Stimulated activated CD8-positive, alpha-beta memory T cell treated with anti-CD3 and anti-CD28 coated beads, Interleukin-15, amount 100 ng/mL, for 1 hour (primary cell): ENCODE data around the gene TAS2R40.
"Not testable (repeated sequence)": the region's sequence is repeated elsewhere in the genome, so short reads cannot be mapped to it uniquely, and the experiment has no call there.

Experiments
- DNase-seq: peaks from one replicate; pipeline ENCODE4 v3.0.0-alpha.2; 2020; ENCODE audit warnings: low read depth

TAS2R40 gene

GRCh38 chr7:143250822-143251221, 29.0 kb downstream of the TAS2R40 start:
- DNase-seq, result no peak

DNA sequence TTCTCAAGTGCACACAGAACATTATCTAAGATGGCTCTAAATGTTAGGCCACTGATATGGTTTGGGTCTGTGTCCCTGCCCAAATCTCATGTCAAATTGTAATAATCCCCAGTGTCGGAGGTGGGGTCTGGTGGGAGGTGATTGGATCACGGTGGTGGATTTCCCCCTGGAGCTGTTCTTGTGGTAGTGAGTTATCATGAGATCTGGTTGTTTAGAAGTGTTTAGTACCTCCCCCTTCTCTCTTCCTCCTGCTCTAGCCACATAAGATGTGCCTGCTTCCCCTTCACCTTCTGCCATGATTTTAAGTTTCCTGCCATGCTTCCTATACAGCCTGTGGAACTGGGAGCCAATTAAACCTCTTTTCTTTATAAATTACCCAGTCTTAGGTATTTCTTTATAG, 30.2 kb downstream of the TAS2R40 start:
- no peak for DNase-seq

GRCh38 chr7:143255564-143255963, 33.7 kb downstream of the TAS2R40 start:
- no peak for DNase-seq

GRCh38 chr7:143256325-143256724, 34.5 kb downstream of the TAS2R40 start:
- DNase-seq, result no peak

- no peak for DNase-seq
These were observed 35.1 kb downstream of the TAS2R40 start for GRCh38 chr7:143256932-143257331.

DNA sequence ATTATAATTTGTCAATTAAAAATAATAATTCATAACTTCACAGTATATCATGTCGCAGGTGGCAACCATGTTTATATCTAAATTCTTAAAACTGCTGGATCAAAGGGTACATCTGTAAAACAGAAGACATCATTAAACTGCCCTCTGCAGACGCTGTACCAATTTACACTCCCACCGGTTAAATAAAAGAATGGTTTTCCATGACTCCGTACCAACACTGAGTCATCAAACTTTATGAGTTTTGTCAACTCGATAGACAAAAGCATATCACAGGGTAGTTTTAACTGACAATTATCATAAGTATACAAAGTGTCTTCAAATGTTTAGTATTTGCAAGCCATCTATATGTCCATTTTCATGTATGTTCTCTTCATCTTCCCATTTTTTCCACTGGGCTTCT, 35.7 kb downstream of the TAS2R40 start:
- no peak for DNase-seq

DNA sequence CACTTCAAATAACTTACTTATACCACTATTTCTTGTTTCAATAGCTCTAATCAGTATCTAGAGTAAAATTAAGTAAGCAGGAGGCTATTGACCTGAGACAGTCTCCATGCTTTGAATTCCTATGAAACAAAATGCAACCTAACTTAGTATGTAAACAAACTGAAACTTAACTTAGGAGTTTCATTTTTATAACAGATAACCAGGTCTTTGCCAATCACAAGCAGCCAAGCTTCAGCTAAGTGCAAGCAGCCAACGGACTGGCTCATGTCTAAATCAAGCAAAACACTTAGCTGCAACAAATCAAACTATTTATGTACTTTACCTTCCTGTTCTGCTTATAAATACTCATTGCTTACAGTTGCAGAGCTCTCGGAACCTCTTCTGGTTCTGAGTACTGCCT, 37.0 kb downstream of the TAS2R40 start:
- no peak for DNase-seq

DNA sequence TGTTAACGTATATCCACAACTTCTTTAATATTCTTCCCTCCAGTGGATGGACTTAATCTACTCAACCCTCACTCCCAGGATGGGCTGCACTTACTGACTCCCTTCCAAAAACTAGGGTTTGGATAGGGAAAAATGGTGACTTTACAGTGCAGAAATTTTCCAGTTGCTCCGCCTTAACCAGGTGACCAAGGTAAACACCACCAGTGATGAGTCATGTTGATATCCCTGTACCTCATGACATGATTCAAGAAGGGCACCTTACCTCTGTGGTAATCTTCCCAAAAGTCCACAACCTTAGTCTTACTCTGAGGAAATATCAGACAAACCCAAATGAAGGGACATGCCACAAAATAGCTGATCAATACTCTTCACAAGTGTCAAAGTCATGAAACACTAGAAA, 37.9 kb downstream of the TAS2R40 start:
- DNase-seq, result no peak

DNA sequence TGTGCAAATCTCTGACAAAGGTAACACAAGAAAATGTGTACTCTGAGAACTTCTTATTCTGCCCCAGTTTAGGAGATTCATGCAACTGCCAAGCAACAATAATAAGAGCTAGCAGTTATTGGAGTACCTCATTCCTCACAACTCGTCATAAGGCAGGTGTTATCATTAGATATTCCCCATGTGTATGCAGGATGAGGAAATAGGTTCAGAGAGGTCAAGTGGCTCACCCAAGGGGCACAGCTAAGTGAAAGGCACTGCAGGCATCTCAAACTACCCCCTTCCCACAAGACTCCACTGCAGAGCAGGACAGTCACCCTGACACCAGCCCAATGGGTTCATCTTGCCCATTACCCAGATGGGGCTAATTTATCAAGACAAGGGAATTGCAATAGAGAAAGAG, 40.1 kb downstream of the TAS2R40 start:
- DNase-seq, result no peak

DNA sequence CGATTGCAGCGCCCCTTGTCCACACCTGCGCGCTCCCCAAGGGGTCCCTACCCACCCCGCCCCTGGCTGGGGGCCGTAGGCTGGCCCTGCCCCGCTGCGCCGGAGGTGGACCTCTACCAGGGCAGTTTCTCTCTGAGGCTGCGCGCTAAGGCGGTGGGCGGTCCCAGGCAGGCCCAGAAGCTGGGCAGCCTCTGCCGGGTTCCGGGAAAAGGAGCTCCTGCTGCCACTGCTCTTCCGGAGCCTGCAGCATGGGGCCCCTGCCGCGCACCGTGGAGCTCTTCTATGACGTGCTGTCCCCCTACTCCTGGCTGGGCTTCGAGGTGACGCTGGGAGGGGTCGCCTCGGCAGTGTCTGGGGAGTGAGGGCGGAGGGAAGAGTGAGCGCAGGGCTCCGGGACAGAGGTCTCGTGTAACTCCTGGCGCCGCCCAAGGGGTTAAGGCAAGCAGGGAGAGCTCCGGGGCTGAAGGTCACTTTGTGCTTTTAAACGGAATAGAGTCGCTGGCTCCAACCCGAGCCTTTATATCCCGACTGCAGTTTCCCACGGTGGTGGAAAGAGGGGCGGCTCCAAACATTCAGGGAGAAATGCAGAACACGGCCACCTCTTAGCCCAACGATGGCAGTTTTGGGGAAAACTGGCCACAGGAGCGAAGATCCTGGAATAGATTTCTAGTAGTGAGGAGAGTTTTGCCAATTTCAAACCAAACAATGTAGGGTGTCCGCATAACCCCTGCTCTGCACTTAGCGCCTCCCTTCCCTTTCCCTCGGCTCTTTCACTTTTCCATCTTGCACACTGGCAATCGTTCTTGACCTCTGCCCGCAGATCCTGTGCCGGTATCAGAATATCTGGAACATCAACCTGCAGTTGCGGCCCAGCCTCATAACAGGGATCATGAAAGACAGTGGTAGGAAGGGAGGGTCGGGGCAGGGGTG, 41.7 kb downstream of the TAS2R40 start, which contains the start of gene GSTK1:
GSTK1 (plus strand) TSS at position 176 of the 930 bp plus-strand sequence; CDS start at position 249, 73 bp downstream.
- peak; percentile 66 for DNase-seq

DNA sequence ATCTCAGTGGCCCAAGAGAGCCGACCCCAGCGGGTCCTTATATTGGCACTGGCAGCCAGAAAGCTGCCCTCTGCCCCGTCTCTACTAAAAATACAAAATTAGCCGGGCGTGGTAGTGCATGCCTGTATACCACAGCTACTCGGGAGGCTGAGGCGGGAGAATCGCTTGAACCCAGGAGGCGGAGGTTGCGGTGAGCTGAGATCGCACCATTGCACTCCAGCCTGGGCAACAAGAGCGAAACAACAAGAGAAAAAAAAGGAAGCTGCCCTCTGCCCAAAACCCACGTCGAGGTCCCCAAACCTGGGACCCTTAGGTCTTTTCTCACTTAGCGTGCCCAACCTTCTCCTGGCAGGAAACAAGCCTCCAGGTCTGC, 42.3 kb downstream of the TAS2R40 start:
- DNase-seq, result not testable (repeated sequence)

GRCh38 chr7:143265017-143265693, 43.3 kb downstream of the TAS2R40 start:
- DNase-seq, result no peak

- no peak for DNase-seq
These were observed 47.4 kb downstream of the TAS2R40 start for GRCh38 chr7:143269251-143269650.

DNA sequence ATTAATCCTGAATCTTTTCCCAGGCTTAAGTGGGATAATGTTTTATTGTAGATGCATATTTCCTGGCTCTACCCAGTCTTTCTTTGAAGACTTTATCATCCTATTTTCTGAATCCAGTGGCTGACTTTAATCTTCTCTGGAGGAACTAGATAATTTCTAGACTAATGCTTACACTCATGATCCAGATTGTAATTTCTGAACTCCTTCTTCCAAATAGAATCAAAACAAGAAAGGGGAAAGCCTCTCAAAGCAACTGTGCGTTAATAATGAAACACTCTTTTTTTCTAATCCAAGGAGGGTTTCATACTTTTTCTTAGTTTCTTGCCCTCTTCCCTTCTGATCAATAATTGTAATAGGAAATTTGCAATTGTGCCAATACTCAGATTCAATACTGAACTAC, 49.4 kb downstream of the TAS2R40 start:
- no peak for DNase-seq
